Prostate gland (tissue), 2 donors: ENCODE results near the gene CACNA1E.

Experiments
- POLR2A ChIP-seq: fragments of 450-650 bp; IDR thresholded peaks from one replicate; pipeline ENCODE4 v1.6.1; 2016; ENCODE audit warnings: antibody characterized with exemption, mild to moderate bottlenecking
- POLR2AphosphoS5 ChIP-seq: sonication (generic); formaldehyde crosslinking; IDR thresholded peaks from one replicate; pipeline ENCODE4 v1.6.1; 2017; ENCODE audit warnings: antibody characterized with exemption
- TF ChIP-seq, protein P1 (sequence below), 4 experiments: fragments of 200-600 bp in 2 of 4; fragments of 450-650 bp in 2 of 4; sonication (generic) in 2 of 4; IDR thresholded peaks; 1 replicate in 3 of 4; 2 replicates in 1 of 4; pipeline ENCODE4 v1.5.1; 2016 to 2019; ENCODE audit warnings: antibody characterized with exemption in 4 of 4, mild to moderate bottlenecking in 2 of 4, moderate library complexity in 2 of 4

DNA sequence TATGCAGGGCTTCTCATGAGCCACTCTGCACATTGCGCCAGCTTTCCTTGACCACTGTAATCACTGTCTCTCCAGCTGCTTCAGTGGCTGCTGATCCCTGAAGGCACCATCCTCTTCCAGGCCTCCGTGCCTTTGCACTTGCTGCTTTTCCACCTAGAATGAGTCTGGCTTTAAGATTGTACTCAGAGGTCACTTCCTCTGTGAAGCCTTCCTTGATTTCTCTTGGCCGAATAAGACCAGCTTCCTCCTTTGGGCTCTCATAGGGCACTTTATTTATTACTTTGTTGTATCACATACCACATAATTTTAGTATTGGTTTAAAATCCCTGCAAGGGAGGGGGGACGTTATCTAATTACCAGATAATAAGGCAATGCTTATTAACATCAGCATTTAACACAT lies 10.6 kb downstream of the CACNA1E start:
- TF ChIP-seq, protein P1, sequence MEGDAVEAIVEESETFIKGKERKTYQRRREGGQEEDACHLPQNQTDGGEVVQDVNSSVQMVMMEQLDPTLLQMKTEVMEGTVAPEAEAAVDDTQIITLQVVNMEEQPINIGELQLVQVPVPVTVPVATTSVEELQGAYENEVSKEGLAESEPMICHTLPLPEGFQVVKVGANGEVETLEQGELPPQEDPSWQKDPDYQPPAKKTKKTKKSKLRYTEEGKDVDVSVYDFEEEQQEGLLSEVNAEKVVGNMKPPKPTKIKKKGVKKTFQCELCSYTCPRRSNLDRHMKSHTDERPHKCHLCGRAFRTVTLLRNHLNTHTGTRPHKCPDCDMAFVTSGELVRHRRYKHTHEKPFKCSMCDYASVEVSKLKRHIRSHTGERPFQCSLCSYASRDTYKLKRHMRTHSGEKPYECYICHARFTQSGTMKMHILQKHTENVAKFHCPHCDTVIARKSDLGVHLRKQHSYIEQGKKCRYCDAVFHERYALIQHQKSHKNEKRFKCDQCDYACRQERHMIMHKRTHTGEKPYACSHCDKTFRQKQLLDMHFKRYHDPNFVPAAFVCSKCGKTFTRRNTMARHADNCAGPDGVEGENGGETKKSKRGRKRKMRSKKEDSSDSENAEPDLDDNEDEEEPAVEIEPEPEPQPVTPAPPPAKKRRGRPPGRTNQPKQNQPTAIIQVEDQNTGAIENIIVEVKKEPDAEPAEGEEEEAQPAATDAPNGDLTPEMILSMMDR (IDR thresholded peaks at IDR 0.05): no peak
- TF ChIP-seq POLR2AphosphoS5 (no peak), POLR2A (no peak)
